HepG2 (cell line): Measurements from ENCODE around the gene ZNF394. TPM values are rescaled to one million over a fixed set of nuclear protein-coding genes. Genes with fewer than 3 reads are reported as not detected.

Experiments
- BCL3 ChIP-seq: sonication (generic); formaldehyde crosslinking; IDR thresholded peaks from 2 replicates; pipeline ENCODE4 v1.5.1; 2020; ENCODE audit warnings: mild to moderate bottlenecking, missing genetic modification reagents, moderate library complexity
- CBFB ChIP-seq: sonication (generic); formaldehyde crosslinking; IDR thresholded peaks from 2 replicates; pipeline ENCODE4 v1.4.0; 2020; ENCODE audit warnings: missing genetic modification reagents
- CREB1 ChIP-seq, 2 experiments: fragments of 450-650 bp in 1 of 2; IDR thresholded peaks; 2 replicates each; pipeline ENCODE4 v1.6.1; 2016 to 2017; ENCODE audit warnings: control low read depth in 1 of 2, mild to moderate bottlenecking in 1 of 2, missing compliant biosample characterization in 1 of 2, missing genetic modification characterization in 1 of 2
- HOXA9 ChIP-seq: sonication (generic); formaldehyde crosslinking; IDR thresholded peaks from 2 replicates; pipeline ENCODE4 v1.8.1; 2022; ENCODE audit warnings: missing genetic modification reagents, mild to moderate bottlenecking, moderate library complexity, borderline replicate concordance
- MED1 ChIP-seq: sonication (generic); formaldehyde crosslinking; IDR thresholded peaks from 2 replicates; pipeline ENCODE4 v1.4.0; 2020; ENCODE audit warnings: missing genetic modification reagents
- MLLT10 ChIP-seq: sonication (generic); formaldehyde crosslinking; IDR thresholded peaks from 2 replicates; pipeline ENCODE4 v1.4.0; 2020; ENCODE audit warnings: missing genetic modification reagents
- POGK ChIP-seq: sonication (generic); formaldehyde crosslinking; conservative IDR thresholded peaks from 2 replicates; pipeline ENCODE4 v1.8.0; 2022; ENCODE audit warnings: mild to moderate bottlenecking, moderate library complexity, missing genetic modification reagents
- RARA ChIP-seq: IDR thresholded peaks from 2 replicates; pipeline ENCODE4 v1.6.1; 2016; ENCODE audit warnings: missing genetic modification reagents, missing compliant biosample characterization
- RBFOX2 ChIP-seq: fragments of 200-400 bp; formaldehyde crosslinking; IDR thresholded peaks from 2 replicates; pipeline ENCODE4 v1.6.1; 2017; ENCODE audit warnings: low read depth, mild to moderate bottlenecking, low read length
- SP2 ChIP-seq: sonication (generic); formaldehyde crosslinking; IDR thresholded peaks from 2 replicates; pipeline ENCODE4 v1.5.1; 2020; ENCODE audit warnings: mild to moderate bottlenecking, missing genetic modification reagents
- TFE3 ChIP-seq: IDR thresholded peaks from 2 replicates; pipeline ENCODE4 v1.6.1; 2016
- TRAFD1 ChIP-seq: sonication (generic); formaldehyde crosslinking; IDR thresholded peaks from 2 replicates; pipeline ENCODE4 v1.5.1; 2020; ENCODE audit warnings: missing genetic modification reagents, mild to moderate bottlenecking, borderline replicate concordance
- ZBTB4 ChIP-seq: sonication (generic); formaldehyde crosslinking; IDR thresholded peaks from 2 replicates; pipeline ENCODE4 v1.4.0; 2020; ENCODE audit warnings: missing genetic modification reagents, mild to moderate bottlenecking, borderline replicate concordance
- ZGPAT ChIP-seq: IDR thresholded peaks from 2 replicates; pipeline ENCODE4 v1.6.1; 2016; ENCODE audit warnings: mild to moderate bottlenecking
- ZNF10 ChIP-seq: sonication (generic); formaldehyde crosslinking; IDR thresholded peaks from 2 replicates; pipeline ENCODE4 v1.4.0; 2020; ENCODE audit warnings: mild to moderate bottlenecking, low read depth, missing genetic modification reagents, borderline replicate concordance
- ZNF75D ChIP-seq: sonication (generic); formaldehyde crosslinking; IDR thresholded peaks from 2 replicates; pipeline ENCODE4 v1.8.1; 2023; ENCODE audit warnings: missing genetic modification reagents, mild to moderate bottlenecking, borderline replicate concordance
- polyA plus RNA-seq, 8 experiments: library from polyadenylated mRNA; depleted of rRNA in 3 of 8; stranded (reverse) in 7 of 8; unstranded in 1 of 8; fragments of >200 nt; fragmentation: Illumina TruSeq in 4 of 8; extraction: Trizol in 4 of 8; gene quantifications; 2 replicates each; pipeline versions ENCODE4 v1.2.1 to v1.2.3, GENCODE V29; 2011 to 2016; ENCODE audit warnings: low read depth in 4 of 8, missing spikeins in 1 of 8, mixed read lengths in 1 of 8; ENCODE audit not compliant: insufficient read depth in 1 of 8
- total RNA-seq, 5 experiments: library from RNA; depleted of rRNA; stranded (reverse); fragments of >200 nt; fragmentation: Illumina TruSeq; extraction: Trizol; gene quantifications; 2 replicates each; pipeline ENCODE4 v1.2.3, GENCODE V29; 2016; ENCODE audit warnings: low read depth in 1 of 5

Gene ZNF394
- total and polyA plus RNA-seq, 2 of the 13 experiments (the other 11 are each of a cell fraction or from before 2014, with no cell fraction given) = 7.8 to 19.6 TPM

- TF ChIP-seq BCL3 (no peak), MLLT10 (CRISPR knock-in tag) (no peak), CBFB (no peak), RBFOX2 (peak; percentile 82), ZBTB4 (CRISPR knock-in tag) (peak; percentile 61; the same call in 1 of the 2 replicates), MED1 (CRISPR knock-in tag) (no peak), POGK (CRISPR knock-in tag) (0 out of 2 replicates have a peak, but pooled peaks have one; percentile 56), SP2 (peak; percentile 81), TRAFD1 (CRISPR knock-in tag) (no peak), ZNF10 (no peak), RARA (CRISPR knock-in tag) (no peak), ZGPAT (CRISPR knock-in tag) (peak; percentile 37; the same call in 1 of the 2 replicates), TFE3 (CRISPR knock-in tag) (peak; percentile 45; the same call in 1 of the 2 replicates), CREB1 (IDR thresholded peaks at IDR 0.05) (peak; percentile 53), CREB1 (CRISPR knock-in tag; IDR thresholded peaks at IDR 0.05) (peak; percentile 80), ZNF75D (CRISPR knock-in tag) (peak; percentile 58; the same call in 1 of the 2 replicates), HOXA9 (no peak)
Observed at GRCh38 chr7:99472561-99473314, 27.3 kb downstream of the ZNF394 start, which contains the start of gene ZNF789 (continued).
